GM21619 (cell line): ENCODE results near the gene DPM3.

Experiments used
- ATAC-seq: cut with Tn5 transposase; IDR thresholded peaks from one replicate; pipeline ENCODE4 v1.9.1; 2021; ENCODE audit not compliant: unreplicated experiment

The DPM3 gene

GRCh38 chr1:155103325-155103724, 37.0 kb downstream of the DPM3 start:
- no peak for ATAC-seq

DNA sequence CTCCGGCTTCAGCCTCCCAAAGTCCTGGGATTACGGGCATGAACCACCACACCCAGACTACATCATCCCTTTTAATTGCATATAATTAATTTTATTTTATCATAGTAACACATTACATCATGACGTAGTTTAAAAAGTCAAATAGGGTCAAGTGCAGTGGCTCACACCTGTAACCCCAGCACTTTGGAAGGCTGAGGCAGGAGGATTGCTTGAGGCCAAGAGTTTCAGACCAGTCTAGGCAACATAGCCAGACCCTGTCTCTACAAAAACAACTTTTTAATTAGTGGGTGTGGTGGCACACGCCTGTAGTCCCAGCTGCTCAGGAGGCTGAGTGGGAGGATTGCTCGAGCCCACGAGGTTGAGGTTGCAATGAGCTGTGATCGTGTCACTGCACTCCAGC, 41.0 kb downstream of the DPM3 start:
- no peak for ATAC-seq

DNA sequence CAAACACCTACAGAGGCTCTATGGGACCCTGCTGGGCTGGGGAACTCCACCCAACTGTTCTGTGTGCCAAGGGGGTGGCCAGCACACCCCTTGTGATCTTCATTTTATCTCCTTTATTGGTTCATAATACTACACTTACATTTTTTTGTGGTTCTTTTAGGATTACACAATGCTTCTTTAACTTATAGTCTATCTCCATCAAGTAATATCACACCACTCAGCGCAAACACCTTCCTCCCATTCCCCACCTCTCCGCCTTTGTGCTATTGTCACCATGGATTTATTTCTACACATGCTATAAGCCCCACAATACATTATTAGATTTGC, 45.7 kb downstream of the DPM3 start:
- ATAC-seq, result no peak

- no peak for ATAC-seq
Measured at GRCh38 chr1:155093911-155094621, 46.3 kb downstream of the DPM3 start.

DNA sequence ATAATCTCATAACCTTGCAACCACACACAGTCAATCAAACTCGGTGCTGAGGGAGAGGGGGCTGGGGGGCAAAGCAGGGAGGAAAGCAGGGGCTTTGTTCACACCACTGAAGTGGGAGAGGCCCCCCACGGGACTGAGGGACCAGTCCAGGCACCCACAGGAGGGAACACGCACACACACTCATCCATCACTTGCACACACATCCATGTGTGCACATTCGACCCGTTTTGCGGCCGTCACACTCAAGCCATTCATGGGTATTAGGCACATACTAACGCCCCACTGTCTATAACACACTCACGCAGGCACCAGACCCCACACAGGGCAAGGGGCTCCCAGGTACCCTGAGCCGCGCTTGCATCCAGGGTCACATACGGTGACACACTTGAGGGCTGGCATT, 47.7 kb downstream of the DPM3 start:
- ATAC-seq, result no peak

- ATAC-seq, result no peak
Measured at GRCh38 chr1:155092131-155092530, 48.2 kb downstream of the DPM3 start.

- no peak for ATAC-seq
Measured at GRCh38 chr1:155091071-155092051, 49.0 kb downstream of the DPM3 start.
